Stimulated activated naive CD8-positive, alpha-beta T cell treated with anti-CD3 and anti-CD28 coated beads, Interleukin-15, Interleukin-2, amounts not matched to agents 100 ng/mL and 50 ng/mL, for 24 hours (primary cell): Measurements from ENCODE around the gene AKT3.

ENCODE experiments used
- H3K27ac Mint-ChIP-seq: one replicate; pipeline ENCODE4 v1.8.0; 2021; ENCODE audit warnings: mild to moderate bottlenecking, mixed read lengths
- H3K27me3 Mint-ChIP-seq: one replicate; pipeline ENCODE4 v1.8.0; 2021; ENCODE audit warnings: mixed read lengths
- H3K36me3 Mint-ChIP-seq: one replicate; pipeline ENCODE4 v1.8.0; 2021; ENCODE audit warnings: low read depth, mixed read lengths
- H3K4me1 Mint-ChIP-seq: one replicate; pipeline ENCODE4 v1.8.0; 2021; ENCODE audit warnings: low read depth, mixed read lengths
- H3K4me3 Mint-ChIP-seq: one replicate; pipeline ENCODE4 v1.8.0; 2021; ENCODE audit warnings: mild to moderate bottlenecking, mixed read lengths
- H3K9me3 Mint-ChIP-seq: one replicate; pipeline ENCODE4 v1.8.0; 2021; ENCODE audit warnings: mixed read lengths

Gene AKT3

GRCh38 chr1:243585982-243586381 is 264.1 kb downstream of the AKT3 start:
- Mint-ChIP-seq H3K9me3 (peaks cover 54% of the 10 kb centered on the region), H3K4me1 (peaks cover 16% of the 10 kb centered on the region), H3K36me3 (peaks cover 82% of the 10 kb centered on the region), H3K27me3 (no peaks in the 10 kb centered on the region), H3K27ac (no peak overlapping the region), H3K4me3 (no peak overlapping the region)

DNA sequence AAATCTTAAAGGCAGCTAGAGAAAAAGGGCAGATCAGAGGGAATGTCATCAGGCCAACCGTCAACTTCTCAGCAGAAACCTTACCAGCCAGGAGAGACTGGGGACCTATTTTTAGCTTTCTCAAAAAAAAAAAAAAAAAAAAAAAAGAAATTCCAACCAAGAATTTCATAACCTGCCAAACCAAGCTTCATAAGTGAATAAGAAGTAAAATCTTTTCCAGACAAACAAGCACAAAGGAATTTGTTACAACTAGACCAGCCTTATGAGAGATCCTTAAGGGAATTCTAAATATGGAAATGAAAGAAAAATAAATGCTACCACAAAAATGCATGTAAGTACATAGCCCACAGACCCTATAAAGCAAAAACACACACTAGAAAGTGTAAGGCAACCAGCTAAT is 267.7 kb downstream of the AKT3 start:
- Mint-ChIP-seq H3K4me1 (no peaks in the 10 kb centered on the region), H3K36me3 (peaks cover 76% of the 10 kb centered on the region), H3K27me3 (no peaks in the 10 kb centered on the region), H3K27ac (no peak overlapping the region), H3K9me3 (peaks cover 48% of the 10 kb centered on the region), H3K4me3 (no peak overlapping the region)

GRCh38 chr1:243580984-243581383 is 269.1 kb downstream of the AKT3 start:
- Mint-ChIP-seq H3K36me3 (peaks cover 83% of the 10 kb centered on the region), H3K27ac (no peak overlapping the region)

GRCh38 chr1:243580072-243580471 is 270.0 kb downstream of the AKT3 start:
- peaks cover 39% of the 10 kb centered on the region for H3K9me3 Mint-ChIP-seq
- no peak overlapping the region for H3K4me3 Mint-ChIP-seq
- no peaks in the 10 kb centered on the region for H3K27me3 Mint-ChIP-seq
- no peaks in the 10 kb centered on the region for H3K4me1 Mint-ChIP-seq
- no peak overlapping the region for H3K27ac Mint-ChIP-seq
- H3K36me3 Mint-ChIP-seq = peaks cover 79% of the 10 kb centered on the region

More at GRCh38 chr1:243580984-243581383, 269.1 kb downstream of the AKT3 start:
- H3K4me1 Mint-ChIP-seq = no peaks in the 10 kb centered on the region
- peaks cover 47% of the 10 kb centered on the region for H3K9me3 Mint-ChIP-seq
- H3K27me3 Mint-ChIP-seq = no peaks in the 10 kb centered on the region
- H3K4me3 Mint-ChIP-seq = no peak overlapping the region

DNA sequence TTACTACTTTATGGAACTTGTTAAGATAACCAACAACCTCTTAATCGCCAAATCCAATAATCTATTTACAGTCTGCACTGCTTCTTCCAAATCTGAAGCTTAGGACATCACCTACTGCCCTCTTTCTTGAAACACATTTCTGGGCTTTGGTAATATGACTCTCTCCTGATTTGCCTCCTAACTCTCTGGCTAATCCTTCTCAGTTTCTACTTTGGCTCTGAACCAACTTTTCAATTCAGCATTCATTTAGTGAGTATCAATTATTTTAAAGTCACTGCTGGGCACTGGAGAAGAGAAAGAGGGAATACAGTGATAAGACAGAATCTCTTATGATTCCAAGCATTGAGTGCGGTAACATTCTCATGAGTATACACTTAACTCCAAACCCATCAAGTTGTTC is 275.0 kb downstream of the AKT3 start:
- Mint-ChIP-seq H3K27me3 (no peaks in the 10 kb centered on the region), H3K9me3 (peaks cover 7% of the 10 kb centered on the region), H3K36me3 (peaks cover 67% of the 10 kb centered on the region), H3K4me3 (no peak overlapping the region), H3K4me1 (no peaks in the 10 kb centered on the region), H3K27ac (no peak overlapping the region)

DNA sequence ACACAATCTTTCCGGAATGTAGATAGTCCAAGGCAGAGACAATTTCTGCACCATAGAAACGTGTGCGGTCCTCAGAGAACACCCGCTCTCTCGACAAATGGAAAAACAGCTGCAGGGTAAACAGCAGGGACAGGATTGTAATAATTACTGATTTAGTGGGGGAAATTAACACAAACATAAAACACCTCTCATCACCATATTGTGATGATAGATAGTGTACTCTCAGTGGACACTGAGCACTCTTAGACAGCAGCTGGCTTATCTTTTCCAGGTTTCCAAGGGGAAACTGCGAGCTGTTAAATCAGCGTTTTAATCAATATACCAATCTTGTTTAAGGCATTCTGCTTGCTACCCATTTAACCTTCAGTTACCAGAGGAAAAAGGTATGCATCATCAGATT is 277.1 kb downstream of the AKT3 start:
- H3K4me3 Mint-ChIP-seq = no peak overlapping the region
- no peaks in the 10 kb centered on the region for H3K4me1 Mint-ChIP-seq
- H3K27me3 Mint-ChIP-seq = no peaks in the 10 kb centered on the region
- H3K9me3 Mint-ChIP-seq = peaks cover 2% of the 10 kb centered on the region
- peaks cover 65% of the 10 kb centered on the region for H3K36me3 Mint-ChIP-seq
- no peak overlapping the region for H3K27ac Mint-ChIP-seq

DNA sequence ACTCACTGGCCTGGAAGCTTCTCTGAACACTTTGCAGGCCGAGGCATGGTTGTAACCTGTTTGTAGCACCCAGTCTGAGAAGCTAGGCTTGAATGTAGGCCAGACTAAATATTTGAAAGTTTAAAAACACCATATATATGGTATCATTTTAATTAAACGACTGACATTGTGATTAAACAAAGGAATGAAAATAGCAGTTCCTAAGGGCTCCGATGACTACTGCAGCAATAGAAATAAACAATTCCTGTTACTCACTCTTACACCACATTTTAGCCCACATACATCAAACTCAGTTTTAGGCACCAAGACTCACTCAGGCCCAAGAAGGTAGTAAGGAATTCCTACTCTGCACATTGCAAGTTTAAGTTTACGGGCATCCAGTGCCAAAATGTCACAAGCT is 281.2 kb downstream of the AKT3 start:
- Mint-ChIP-seq H3K4me1 (no peaks in the 10 kb centered on the region), H3K27ac (no peak overlapping the region), H3K4me3 (no peak overlapping the region), H3K9me3 (no peaks in the 10 kb centered on the region), H3K36me3 (peaks cover 52% of the 10 kb centered on the region), H3K27me3 (no peaks in the 10 kb centered on the region)

- Mint-ChIP-seq H3K27ac (peak overlapping the region; percentile 21), H3K4me3 (no peak overlapping the region), H3K4me1 (no peaks in the 10 kb centered on the region), H3K27me3 (no peaks in the 10 kb centered on the region), H3K9me3 (peaks cover 5% of the 10 kb centered on the region), H3K36me3 (peaks cover 55% of the 10 kb centered on the region)
Measured at GRCh38 chr1:243564814-243565213, 285.2 kb downstream of the AKT3 start.

- Mint-ChIP-seq H3K4me1 (no peaks in the 10 kb centered on the region), H3K9me3 (peaks cover 5% of the 10 kb centered on the region), H3K4me3 (no peak overlapping the region), H3K27me3 (no peaks in the 10 kb centered on the region), H3K27ac (no peak overlapping the region), H3K36me3 (peaks cover 49% of the 10 kb centered on the region)
Measured at GRCh38 chr1:243563732-243564131, 286.3 kb downstream of the AKT3 start.

DNA sequence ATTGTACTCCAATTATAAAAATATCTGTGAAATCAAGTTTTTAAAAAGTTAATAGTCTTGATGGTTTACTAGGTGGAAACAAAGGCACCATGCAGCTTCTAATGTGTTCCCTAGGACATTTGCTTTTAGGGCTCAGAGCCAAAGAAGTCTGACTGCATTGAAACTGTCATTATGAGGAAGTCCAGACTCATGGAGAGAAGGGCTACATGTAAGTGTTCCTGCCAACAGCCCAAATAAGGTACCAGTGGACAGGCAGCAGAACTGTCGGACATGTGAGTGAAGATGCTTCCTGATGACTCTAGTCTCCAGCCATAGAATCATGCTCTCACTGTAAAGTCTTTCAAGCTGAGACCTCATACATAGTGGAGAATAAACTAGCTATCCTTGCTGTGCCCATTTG is 287.6 kb downstream of the AKT3 start:
- H3K4me1 Mint-ChIP-seq = no peaks in the 10 kb centered on the region
- H3K36me3 Mint-ChIP-seq = peaks cover 37% of the 10 kb centered on the region
- no peaks in the 10 kb centered on the region for H3K27me3 Mint-ChIP-seq
- peaks cover 5% of the 10 kb centered on the region for H3K9me3 Mint-ChIP-seq
- no peak overlapping the region for H3K27ac Mint-ChIP-seq
- no peak overlapping the region for H3K4me3 Mint-ChIP-seq

- Mint-ChIP-seq H3K27ac (no peak overlapping the region), H3K4me3 (no peak overlapping the region), H3K9me3 (peaks cover 5% of the 10 kb centered on the region), H3K4me1 (no peaks in the 10 kb centered on the region), H3K36me3 (peaks cover 35% of the 10 kb centered on the region), H3K27me3 (no peaks in the 10 kb centered on the region)
Measured at GRCh38 chr1:243561588-243562319, 288.3 kb downstream of the AKT3 start.

GRCh38 chr1:243559575-243560162 is 290.4 kb downstream of the AKT3 start:
- H3K4me1 Mint-ChIP-seq = no peaks in the 10 kb centered on the region
- peaks cover 5% of the 10 kb centered on the region for H3K9me3 Mint-ChIP-seq
- H3K36me3 Mint-ChIP-seq = peaks cover 35% of the 10 kb centered on the region
- H3K27me3 Mint-ChIP-seq = no peaks in the 10 kb centered on the region
- no peak overlapping the region for H3K4me3 Mint-ChIP-seq
- H3K27ac Mint-ChIP-seq = no peak overlapping the region

DNA sequence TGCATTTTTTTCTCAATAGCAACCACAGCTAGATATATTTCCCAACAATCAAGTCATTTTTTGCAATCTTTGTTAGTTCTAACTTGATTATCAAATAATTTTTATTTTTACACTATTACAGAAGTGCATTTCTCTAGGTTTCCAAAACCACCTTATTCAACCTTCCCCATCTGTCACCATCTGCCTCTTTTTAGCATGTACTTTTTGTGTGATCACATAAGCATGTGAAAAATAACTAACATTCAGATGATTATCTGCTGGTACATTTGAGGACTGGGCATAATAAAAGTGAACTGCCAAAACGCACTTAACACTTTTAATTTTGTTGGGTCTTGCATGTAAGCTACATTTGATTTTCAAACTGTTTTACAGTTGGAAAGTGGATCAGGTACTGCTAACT is 291.5 kb downstream of the AKT3 start:
- no peak overlapping the region for H3K4me3 Mint-ChIP-seq
- H3K36me3 Mint-ChIP-seq = peaks cover 26% of the 10 kb centered on the region
- H3K27ac Mint-ChIP-seq = no peak overlapping the region
- peaks cover 5% of the 10 kb centered on the region for H3K9me3 Mint-ChIP-seq
- H3K4me1 Mint-ChIP-seq = no peaks in the 10 kb centered on the region
- no peaks in the 10 kb centered on the region for H3K27me3 Mint-ChIP-seq

DNA sequence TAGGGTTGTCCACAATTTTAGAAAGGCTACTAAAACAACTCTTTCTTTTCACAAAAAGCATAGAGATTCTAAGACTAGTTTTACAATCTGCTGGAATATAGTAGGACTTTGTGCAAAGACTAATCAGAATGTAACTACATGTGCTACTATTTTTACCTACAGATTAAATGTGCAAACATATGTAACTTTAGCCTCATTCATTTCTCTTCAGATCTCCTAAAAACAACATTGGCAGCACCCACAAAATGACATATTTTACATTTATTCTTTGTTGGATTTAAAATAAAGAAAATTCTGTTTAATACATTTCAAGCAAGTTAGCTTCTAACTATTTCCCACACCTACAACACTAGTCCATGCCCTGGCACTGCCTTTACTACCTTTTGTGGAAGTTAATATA is 292.2 kb downstream of the AKT3 start:
- Mint-ChIP-seq H3K27ac (no peak overlapping the region), H3K36me3 (peaks cover 22% of the 10 kb centered on the region), H3K27me3 (no peaks in the 10 kb centered on the region), H3K4me3 (no peak overlapping the region), H3K9me3 (peaks cover 5% of the 10 kb centered on the region), H3K4me1 (no peaks in the 10 kb centered on the region)

- no peaks in the 10 kb centered on the region for H3K9me3 Mint-ChIP-seq
- peaks cover 22% of the 10 kb centered on the region for H3K36me3 Mint-ChIP-seq
- no peaks in the 10 kb centered on the region for H3K4me1 Mint-ChIP-seq
- no peak overlapping the region for H3K4me3 Mint-ChIP-seq
- no peaks in the 10 kb centered on the region for H3K27me3 Mint-ChIP-seq
- H3K27ac Mint-ChIP-seq = no peak overlapping the region
Measured at GRCh38 chr1:243554686-243555085, 295.4 kb downstream of the AKT3 start.

DNA sequence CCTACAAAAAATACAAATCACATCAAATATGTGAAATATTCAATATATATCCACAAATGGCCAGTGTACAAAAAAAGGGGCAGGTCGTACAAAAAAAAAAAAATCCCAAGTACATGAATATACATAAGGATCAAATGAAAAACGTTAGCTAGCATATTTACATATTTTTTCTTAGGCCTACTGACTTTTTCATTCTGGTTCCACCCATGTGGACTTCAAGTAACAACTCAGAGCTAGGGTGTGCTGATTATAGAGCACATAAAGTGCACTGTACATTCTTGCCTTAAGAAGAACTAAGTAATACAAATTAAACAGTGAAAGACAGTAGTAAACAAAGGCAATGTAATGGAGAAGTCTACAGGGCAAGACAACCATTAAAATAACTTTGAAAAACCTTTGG is 297.0 kb downstream of the AKT3 start:
- Mint-ChIP-seq H3K4me3 (no peak overlapping the region), H3K27ac (no peak overlapping the region), H3K27me3 (no peaks in the 10 kb centered on the region), H3K36me3 (peaks cover 24% of the 10 kb centered on the region), H3K4me1 (no peaks in the 10 kb centered on the region), H3K9me3 (no peaks in the 10 kb centered on the region)
